Tibial nerve (tissue), 3 donors: ENCODE measurements around the gene FILIP1.

Experiments used
- POLR2A ChIP-seq, 2 donors: fragments of 450-650 bp; IDR thresholded peaks; one replicate each; pipeline ENCODE4 v1.6.1; 2017; ENCODE audit warnings: antibody characterized with exemption in 2 of 2, mild to moderate bottlenecking in 2 of 2, moderate library complexity in 2 of 2
- TF ChIP-seq, protein P1 (sequence below), 5 experiments: fragments of 200-600 bp in 3 of 5; fragments of 450-650 bp in 2 of 5; sonication (generic) in 3 of 5; IDR thresholded peaks; one replicate each; pipeline ENCODE4 v1.5.1; 2016 to 2019; ENCODE audit warnings: antibody characterized with exemption in 5 of 5, mild to moderate bottlenecking in 3 of 5, moderate library complexity in 2 of 5

DNA sequence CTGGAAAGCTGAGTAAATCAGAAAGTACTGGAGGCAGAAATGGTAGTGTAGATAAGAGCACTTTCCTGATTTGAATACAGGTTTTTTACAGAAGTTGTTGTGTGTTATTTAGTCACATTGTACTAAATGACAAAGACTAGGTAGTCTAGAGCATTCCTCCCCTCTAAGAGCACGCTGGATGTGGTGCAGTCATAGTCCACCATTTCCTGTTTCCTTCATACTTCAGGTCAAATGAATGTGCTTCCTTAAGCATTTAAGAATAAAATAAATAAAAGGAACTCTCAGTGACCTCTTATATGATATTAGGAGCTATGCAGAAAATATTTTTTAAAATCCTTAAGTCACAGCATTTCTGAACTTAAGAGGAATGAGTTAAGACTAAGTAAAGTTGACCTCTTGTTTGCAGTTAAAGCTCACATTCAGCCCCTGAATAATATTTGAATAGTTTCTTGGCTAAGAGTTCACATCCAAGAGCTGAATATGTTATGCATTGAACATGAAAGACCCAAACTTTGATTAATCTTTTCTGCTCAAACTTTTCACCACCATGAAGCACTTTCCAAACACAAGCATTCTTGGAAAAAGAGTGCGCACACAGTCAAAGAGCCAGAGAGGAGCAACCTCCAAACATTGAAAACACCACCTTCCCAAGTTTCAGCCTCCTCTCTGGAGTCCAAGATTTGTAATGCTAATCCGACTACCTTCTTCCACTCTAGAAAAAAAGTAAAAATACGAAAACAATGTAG is 155.6 kb downstream of the FILIP1 start:
- no peak for TF ChIP-seq POLR2A (IDR thresholded peaks at IDR 0.05)
- TF ChIP-seq, protein P1, sequence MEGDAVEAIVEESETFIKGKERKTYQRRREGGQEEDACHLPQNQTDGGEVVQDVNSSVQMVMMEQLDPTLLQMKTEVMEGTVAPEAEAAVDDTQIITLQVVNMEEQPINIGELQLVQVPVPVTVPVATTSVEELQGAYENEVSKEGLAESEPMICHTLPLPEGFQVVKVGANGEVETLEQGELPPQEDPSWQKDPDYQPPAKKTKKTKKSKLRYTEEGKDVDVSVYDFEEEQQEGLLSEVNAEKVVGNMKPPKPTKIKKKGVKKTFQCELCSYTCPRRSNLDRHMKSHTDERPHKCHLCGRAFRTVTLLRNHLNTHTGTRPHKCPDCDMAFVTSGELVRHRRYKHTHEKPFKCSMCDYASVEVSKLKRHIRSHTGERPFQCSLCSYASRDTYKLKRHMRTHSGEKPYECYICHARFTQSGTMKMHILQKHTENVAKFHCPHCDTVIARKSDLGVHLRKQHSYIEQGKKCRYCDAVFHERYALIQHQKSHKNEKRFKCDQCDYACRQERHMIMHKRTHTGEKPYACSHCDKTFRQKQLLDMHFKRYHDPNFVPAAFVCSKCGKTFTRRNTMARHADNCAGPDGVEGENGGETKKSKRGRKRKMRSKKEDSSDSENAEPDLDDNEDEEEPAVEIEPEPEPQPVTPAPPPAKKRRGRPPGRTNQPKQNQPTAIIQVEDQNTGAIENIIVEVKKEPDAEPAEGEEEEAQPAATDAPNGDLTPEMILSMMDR (IDR thresholded peaks at IDR 0.05), result no peak
